ENCODE data around the gene TDRD7.

DNA sequence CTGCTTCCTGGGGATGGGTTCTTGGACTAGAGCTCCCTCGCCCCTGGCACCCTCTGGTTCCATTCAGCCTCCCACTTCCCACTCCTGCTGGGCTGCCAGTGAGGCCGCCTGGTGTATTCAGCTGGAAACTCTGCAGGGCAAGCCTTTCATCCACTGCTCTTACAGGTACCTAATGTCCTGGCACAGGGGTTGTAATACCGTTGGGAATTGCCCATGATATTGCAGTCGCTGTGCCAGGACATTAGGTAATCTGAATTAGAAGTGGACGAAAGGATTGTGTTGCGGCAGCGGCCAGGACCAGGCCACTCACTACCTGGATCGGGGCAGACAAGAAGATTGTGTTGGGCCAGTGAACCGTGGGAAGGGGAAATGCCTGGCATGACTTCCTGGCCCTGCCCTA, 102.6 kb downstream of the TDRD7 start:
- no peak for TF ChIP-seq EZH2 (IDR thresholded peaks at IDR 0.05; ENCODE audit: borderline replicate concordance)
- TF ChIP-seq, protein P1, sequence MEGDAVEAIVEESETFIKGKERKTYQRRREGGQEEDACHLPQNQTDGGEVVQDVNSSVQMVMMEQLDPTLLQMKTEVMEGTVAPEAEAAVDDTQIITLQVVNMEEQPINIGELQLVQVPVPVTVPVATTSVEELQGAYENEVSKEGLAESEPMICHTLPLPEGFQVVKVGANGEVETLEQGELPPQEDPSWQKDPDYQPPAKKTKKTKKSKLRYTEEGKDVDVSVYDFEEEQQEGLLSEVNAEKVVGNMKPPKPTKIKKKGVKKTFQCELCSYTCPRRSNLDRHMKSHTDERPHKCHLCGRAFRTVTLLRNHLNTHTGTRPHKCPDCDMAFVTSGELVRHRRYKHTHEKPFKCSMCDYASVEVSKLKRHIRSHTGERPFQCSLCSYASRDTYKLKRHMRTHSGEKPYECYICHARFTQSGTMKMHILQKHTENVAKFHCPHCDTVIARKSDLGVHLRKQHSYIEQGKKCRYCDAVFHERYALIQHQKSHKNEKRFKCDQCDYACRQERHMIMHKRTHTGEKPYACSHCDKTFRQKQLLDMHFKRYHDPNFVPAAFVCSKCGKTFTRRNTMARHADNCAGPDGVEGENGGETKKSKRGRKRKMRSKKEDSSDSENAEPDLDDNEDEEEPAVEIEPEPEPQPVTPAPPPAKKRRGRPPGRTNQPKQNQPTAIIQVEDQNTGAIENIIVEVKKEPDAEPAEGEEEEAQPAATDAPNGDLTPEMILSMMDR (IDR thresholded peaks at IDR 0.05; ENCODE audit: poor library complexity): no peak
- no peak for TF ChIP-seq EZH2phosphoT487 (IDR thresholded peaks at IDR 0.05; ENCODE audit: low read depth, severe bottlenecking, unreplicated experiment)

Data from hepatocyte (in vitro differentiated cells).